ENCODE data around the gene RNF213. TPM values are rescaled to one million over a fixed set of nuclear protein-coding genes. Genes with fewer than 3 reads are reported as not detected.

RNF213 gene
- total RNA-seq, 1 donor = 198 TPM

DNA sequence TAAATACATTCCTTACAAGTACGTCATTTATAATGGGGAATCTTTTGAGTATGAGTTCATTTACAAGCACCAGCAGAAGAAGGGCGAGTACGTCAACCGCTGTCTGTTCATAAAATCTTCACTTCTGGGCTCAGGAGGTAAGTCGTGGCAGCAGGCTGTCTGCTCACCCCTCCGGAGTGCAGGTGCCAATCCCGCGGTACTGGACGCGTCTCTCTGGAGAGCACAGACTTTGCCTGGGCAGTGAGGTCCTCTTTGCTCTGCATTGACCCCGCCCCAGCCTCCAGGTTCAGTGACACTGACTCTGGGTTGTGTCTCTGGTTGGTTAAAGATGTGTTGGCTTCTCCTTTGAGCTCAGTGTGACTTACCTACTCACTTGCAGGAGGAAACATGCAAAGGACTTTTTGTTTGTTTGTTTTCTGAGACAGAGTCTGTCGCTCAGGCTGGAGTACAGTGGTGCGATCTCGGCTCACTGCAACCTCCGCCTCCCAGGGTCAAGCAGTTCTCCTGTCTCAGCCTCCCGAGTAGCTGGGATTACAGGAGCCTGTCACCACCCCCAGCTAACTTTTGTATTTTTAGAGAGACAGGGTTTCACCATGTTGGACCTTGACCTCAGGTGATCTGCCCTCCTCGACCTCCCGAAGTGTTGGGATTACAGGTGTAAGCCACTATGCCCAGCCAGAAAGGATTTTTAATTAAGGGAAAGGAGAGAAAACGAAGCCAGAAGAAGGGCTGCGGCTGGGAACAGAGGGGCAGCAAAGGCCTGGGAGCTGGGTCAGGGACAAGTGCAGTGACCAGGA, 31.2 kb downstream of the RNF213 start:
- TF ChIP-seq, protein P1, sequence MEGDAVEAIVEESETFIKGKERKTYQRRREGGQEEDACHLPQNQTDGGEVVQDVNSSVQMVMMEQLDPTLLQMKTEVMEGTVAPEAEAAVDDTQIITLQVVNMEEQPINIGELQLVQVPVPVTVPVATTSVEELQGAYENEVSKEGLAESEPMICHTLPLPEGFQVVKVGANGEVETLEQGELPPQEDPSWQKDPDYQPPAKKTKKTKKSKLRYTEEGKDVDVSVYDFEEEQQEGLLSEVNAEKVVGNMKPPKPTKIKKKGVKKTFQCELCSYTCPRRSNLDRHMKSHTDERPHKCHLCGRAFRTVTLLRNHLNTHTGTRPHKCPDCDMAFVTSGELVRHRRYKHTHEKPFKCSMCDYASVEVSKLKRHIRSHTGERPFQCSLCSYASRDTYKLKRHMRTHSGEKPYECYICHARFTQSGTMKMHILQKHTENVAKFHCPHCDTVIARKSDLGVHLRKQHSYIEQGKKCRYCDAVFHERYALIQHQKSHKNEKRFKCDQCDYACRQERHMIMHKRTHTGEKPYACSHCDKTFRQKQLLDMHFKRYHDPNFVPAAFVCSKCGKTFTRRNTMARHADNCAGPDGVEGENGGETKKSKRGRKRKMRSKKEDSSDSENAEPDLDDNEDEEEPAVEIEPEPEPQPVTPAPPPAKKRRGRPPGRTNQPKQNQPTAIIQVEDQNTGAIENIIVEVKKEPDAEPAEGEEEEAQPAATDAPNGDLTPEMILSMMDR (IDR thresholded peaks at IDR 0.05; ENCODE audit: insufficient read depth, low read depth, low read length) = no peak
- no peak for DNase-seq (ENCODE audit: low read depth)
- no peak overlapping the region for H3K4me3 ChIP-seq (ENCODE audit: low read depth, low read length)

DNA sequence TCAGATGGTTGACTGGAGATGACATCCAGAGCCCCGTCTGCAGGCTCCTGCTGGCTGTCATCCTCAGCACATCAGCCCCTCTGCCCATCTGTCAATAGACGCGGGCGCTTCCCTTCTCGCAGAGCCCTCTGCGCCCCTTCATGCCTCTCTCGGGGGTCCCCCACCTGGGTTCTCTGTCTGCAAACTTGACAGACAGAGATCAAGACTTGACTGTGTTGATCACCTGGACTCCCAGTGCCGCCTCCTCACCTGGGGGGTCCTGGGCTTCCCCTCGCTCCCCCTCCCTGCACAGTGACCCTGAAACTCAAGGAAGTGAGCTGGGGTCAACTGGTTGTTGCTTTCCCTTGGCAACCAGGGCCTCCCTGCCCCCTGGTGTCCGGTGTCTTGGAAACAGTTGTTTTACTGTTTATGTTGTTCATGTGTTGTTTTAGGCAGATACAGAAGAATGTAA, 31.9 kb downstream of the RNF213 start:
- no peak overlapping the region for H3K4me3 ChIP-seq (ENCODE audit: low read depth, low read length)
- no peak for DNase-seq (ENCODE audit: low read depth)
- TF ChIP-seq, protein P1 (IDR thresholded peaks at IDR 0.05; ENCODE audit: insufficient read depth, low read depth, low read length) = peak; percentile 9

- H3K4me3 ChIP-seq (ENCODE audit: low read depth, low read length) = no peak overlapping the region
- TF ChIP-seq, protein P1 (IDR thresholded peaks at IDR 0.05; ENCODE audit: insufficient read depth, low read depth, low read length) = no peak
- DNase-seq (ENCODE audit: low read depth) = no peak
These were observed 33.6 kb downstream of the RNF213 start for GRCh38 chr17:80294210-80294609.

DNA sequence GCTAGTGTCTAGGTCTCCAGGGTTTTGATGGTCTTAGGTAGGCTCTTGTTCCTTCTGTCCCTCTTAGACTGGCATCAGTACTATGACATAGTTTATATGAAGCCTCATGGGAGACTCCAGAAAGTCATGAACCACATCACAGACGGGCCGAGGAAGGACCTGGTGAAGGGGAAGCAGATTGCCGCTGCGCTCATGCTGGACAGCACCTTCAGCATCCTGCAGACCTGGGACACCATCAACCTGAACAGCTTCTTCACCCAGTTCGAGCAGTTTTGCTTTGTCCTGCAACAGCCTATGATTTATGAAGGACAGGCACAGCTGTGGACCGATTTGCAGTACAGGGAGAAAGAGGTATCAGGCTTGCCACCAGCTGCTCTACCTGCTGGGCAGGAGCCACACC, 34.0 kb downstream of the RNF213 start:
- no peak for DNase-seq (ENCODE audit: low read depth)
- no peak overlapping the region for H3K4me3 ChIP-seq (ENCODE audit: low read depth, low read length)
- TF ChIP-seq, protein P1 (IDR thresholded peaks at IDR 0.05; ENCODE audit: insufficient read depth, low read depth, low read length) = no peak

GRCh38 chr17:80295146-80295545, 34.5 kb downstream of the RNF213 start:
- H3K4me3 ChIP-seq (ENCODE audit: low read depth, low read length) = no peak overlapping the region
- no peak for DNase-seq (ENCODE audit: low read depth)
- TF ChIP-seq, protein P1 (IDR thresholded peaks at IDR 0.05; ENCODE audit: insufficient read depth, low read depth, low read length) = no peak

GRCh38 chr17:80295559-80295958, 34.9 kb downstream of the RNF213 start:
- H3K4me3 ChIP-seq (ENCODE audit: low read depth, low read length) = no peak overlapping the region
- TF ChIP-seq, protein P1 (IDR thresholded peaks at IDR 0.05; ENCODE audit: insufficient read depth, low read depth, low read length) = no peak
- no peak for DNase-seq (ENCODE audit: low read depth)

All from fibroblast of villous mesenchyme (primary cell).